Upper lobe of left lung (tissue), 6 donors: ENCODE measurements around the gene PON3. TPM values are rescaled to one million over a fixed set of nuclear protein-coding genes. Genes with fewer than 3 reads are reported as not detected.

Experiments used
- ATAC-seq, 2 donors: fragments of 200-7000 bp; cut with Tn5 transposase; one replicate each; pipeline ENCODE4 v1.9.1; 2022; ENCODE audit warnings: mild to moderate bottlenecking in 2 of 2, moderate library complexity in 2 of 2; ENCODE audit not compliant: low FRiP score in 2 of 2
- DNase-seq, 2 donors: peaks; one replicate each; pipeline ENCODE4 v3.0.0-alpha.2; 2019 to 2020
- H3K27ac ChIP-seq, 4 donors: fragments of 200-600 bp; sonication (generic); one replicate each; pipeline ENCODE4 v1.5.1; 2016 to 2019
- H3K27me3 ChIP-seq, 4 donors: fragments of 200-600 bp; sonication (generic); one replicate each; pipeline ENCODE4 v1.5.1; 2017 to 2019
- H3K36me3 ChIP-seq, 4 donors: fragments of 200-600 bp; sonication (generic); one replicate each; pipeline ENCODE4 v1.5.1; 2016 to 2019
- H3K4me1 ChIP-seq, 4 donors: fragments of 200-600 bp; sonication (generic); one replicate each; pipeline ENCODE4 v1.5.1; 2018 to 2019
- H3K4me3 ChIP-seq, 4 donors: fragments of 200-600 bp; sonication (generic); one replicate each; pipeline ENCODE4 v1.5.1; 2017 to 2019; ENCODE audit warnings: mild to moderate bottlenecking in 2 of 4, moderate library complexity in 1 of 4
- H3K9me3 ChIP-seq, 4 donors: fragments of 200-600 bp; sonication (generic); one replicate each; pipeline ENCODE4 v1.5.1; 2018 to 2019
- CTCF ChIP-seq, 6 experiments: fragments of 450-650 bp in 4 of 6; fragments of 200-600 bp in 2 of 6; sonication (generic) in 2 of 6; IDR thresholded peaks; one replicate each; pipeline ENCODE4 v1.5.1; 2016 to 2019; ENCODE audit warnings: antibody characterized with exemption in 6 of 6
- EP300 ChIP-seq, 4 donors: sonication (generic); formaldehyde crosslinking; IDR thresholded peaks; one replicate each; pipeline ENCODE4 v1.5.1; 2017; ENCODE audit warnings: antibody characterized with exemption in 4 of 4, control low read depth in 2 of 4
- POLR2A ChIP-seq, 4 donors: fragments of 450-650 bp; IDR thresholded peaks; one replicate each; pipeline ENCODE4 v1.5.1; 2016 to 2017; ENCODE audit warnings: antibody characterized with exemption in 4 of 4, mild to moderate bottlenecking in 2 of 4
- POLR2AphosphoS5 ChIP-seq, 2 donors: sonication (generic); formaldehyde crosslinking; IDR thresholded peaks; one replicate each; pipeline ENCODE4 v1.5.1; 2017; ENCODE audit warnings: antibody characterized with exemption in 2 of 2
- WGBS, 2 donors: methylation state at CpG; one replicate each; pipeline ENCODE4 v1.1.5; 2017 to 2018; 5-methylcytosine and 5-hydroxymethylcytosine counted together
- total RNA-seq, 6 donors: library from RNA; depleted of rRNA in 4 of 6; stranded (reverse); fragments of >200 nt in 4 of 6; gene quantifications; one replicate each; pipeline versions ENCODE4 v1.1.0 to v1.2.1, GENCODE V29; 2016 to 2021
- donor health status: DM: no; HTN: no; CAD: no; lungs with moderate emphysema.
- donor health status: DM: no; HTN: yes; CAD: no; lungs with severe emphysema.

PON3 gene
- total RNA-seq, 6 donors from 2014 or later = 10.4 to 67.2 (median 23.2) TPM

- H3K9me3 ChIP-seq = no peaks in the 10 kb centered on the region
- H3K4me1 ChIP-seq = peaks cover 7 to 24% (median 10%) of the 10 kb centered on the region in 4 donors
- peak overlapping the region; percentile 23 to 97 (median 94) for H3K27ac ChIP-seq
- ATAC-seq (no peak), DNase-seq (peak in 1 of 2 donors; percentile 39)
- 55 to 71% methylated on average over 4 of the region's 4 CpGs for WGBS, 2 donors
- H3K27me3 ChIP-seq = no peaks in the 10 kb centered on the region
- no peak overlapping the region for H3K4me3 ChIP-seq
- TF ChIP-seq POLR2AphosphoS5 (IDR thresholded peaks at IDR 0.05) (peak; percentile 48 to 62), POLR2A (IDR thresholded peaks at IDR 0.05) (no peak), EP300 (IDR thresholded peaks at IDR 0.05) (peak; percentile 43 to 97 (median 81)), CTCF (IDR thresholded peaks at IDR 0.05) (no peak)
- H3K36me3 ChIP-seq = peaks cover 0 to 6% (median 0%) of the 10 kb centered on the region in 4 donors
Observed at GRCh38 chr7:95436407-95436806, 40.2 kb upstream of the PON3 start.

- H3K4me3 ChIP-seq = peak overlapping the region in 3 of 4 donors; percentile 63 to 82 (median 65)
- peak in 1 of 2 donors; percentile 1 for ATAC-seq
- no peaks in the 10 kb centered on the region for H3K9me3 ChIP-seq
- WGBS, 2 donors = 39 to 50% methylated on average over 9 of the region's 9 CpGs
- peaks cover 17 to 34% (median 18%) of the 10 kb centered on the region in 4 donors for H3K4me1 ChIP-seq
- TF ChIP-seq POLR2AphosphoS5 (IDR thresholded peaks at IDR 0.05) = no peak
- no peak for TF ChIP-seq CTCF (IDR thresholded peaks at IDR 0.05)
- TF ChIP-seq EP300 (IDR thresholded peaks at IDR 0.05) = peak in 1 of 4 donors; percentile 26
- no peak for TF ChIP-seq POLR2A (IDR thresholded peaks at IDR 0.05)
- H3K36me3 ChIP-seq = peaks cover 0 to 6% (median 0%) of the 10 kb centered on the region in 4 donors
- no peaks in the 10 kb centered on the region for H3K27me3 ChIP-seq
- DNase-seq = no peak
- H3K27ac ChIP-seq = peak overlapping the region; percentile 91 to 97 (median 96)
Observed at GRCh38 chr7:95435422-95435780, 39.2 kb upstream of the PON3 start.

GRCh38 chr7:95434557-95435421, 38.6 kb upstream of the PON3 start, which contains the start of gene PON2:
Gene PON2, minus strand, starts transcription at chr7:95435028. Its CDS starts 77 bp downstream, at chr7:95434951.
- Histone ChIP-seq H3K27ac (peak within 1 kb of the TSS; percentile 91 to 97 (median 96)), H3K9me3 (no peaks in the 10 kb centered on the region), H3K4me3 (peak within 1 kb of the TSS; percentile 59 to 82 (median 64)), H3K4me1 (peaks cover 17 to 34% (median 18%) of the 10 kb centered on the region in 4 donors), H3K36me3 (peaks cover 0 to 6% (median 0%) of the 10 kb centered on the region in 4 donors), H3K27me3 (no peaks in the 10 kb centered on the region)
- 0 to 1% methylated on average over 40 to 44 of the region's 58 CpGs for WGBS, 2 donors
- peak; percentile 86 to 96 for DNase-seq
- TF ChIP-seq POLR2A (IDR thresholded peaks at IDR 0.05) (peak in 3 of 4 donors; percentile 71 to 87 (median 85)), POLR2AphosphoS5 (IDR thresholded peaks at IDR 0.05) (peak; percentile 57 to 79), CTCF (IDR thresholded peaks at IDR 0.05) (no peak), EP300 (IDR thresholded peaks at IDR 0.05) (peak in 1 of 4 donors; percentile 51)
- peak; percentile 95 to 99 for ATAC-seq

- Histone ChIP-seq H3K27me3 (no peaks in the 10 kb centered on the region), H3K36me3 (peaks cover 0 to 12% (median 0%) of the 10 kb centered on the region in 4 donors), H3K9me3 (no peaks in the 10 kb centered on the region), H3K4me1 (peaks cover 17 to 34% (median 18%) of the 10 kb centered on the region in 4 donors), H3K27ac (peak overlapping the region; percentile 91 to 97 (median 96)), H3K4me3 (peak overlapping the region; percentile 59 to 82 (median 64))
- DNase-seq (no peak), ATAC-seq (peak in 1 of 2 donors; percentile 20)
- no peak for TF ChIP-seq POLR2AphosphoS5 (IDR thresholded peaks at IDR 0.05)
- TF ChIP-seq CTCF (IDR thresholded peaks at IDR 0.05) = no peak
- TF ChIP-seq POLR2A (IDR thresholded peaks at IDR 0.05) = no peak
- no peak for TF ChIP-seq EP300 (IDR thresholded peaks at IDR 0.05)
- WGBS, 2 donors = 36 to 41% methylated on average over 6 of the region's 6 CpGs
Observed at GRCh38 chr7:95433952-95434556, 37.9 kb upstream of the PON3 start.
